ENCODE results near the gene HSP90B1. TPM values are rescaled to one million over a fixed set of nuclear protein-coding genes. Genes with fewer than 3 reads are reported as not detected.

HSP90B1 gene
- total and polyA plus RNA-seq, 8 donors, result 270 to 736 (median 411) TPM

DNA sequence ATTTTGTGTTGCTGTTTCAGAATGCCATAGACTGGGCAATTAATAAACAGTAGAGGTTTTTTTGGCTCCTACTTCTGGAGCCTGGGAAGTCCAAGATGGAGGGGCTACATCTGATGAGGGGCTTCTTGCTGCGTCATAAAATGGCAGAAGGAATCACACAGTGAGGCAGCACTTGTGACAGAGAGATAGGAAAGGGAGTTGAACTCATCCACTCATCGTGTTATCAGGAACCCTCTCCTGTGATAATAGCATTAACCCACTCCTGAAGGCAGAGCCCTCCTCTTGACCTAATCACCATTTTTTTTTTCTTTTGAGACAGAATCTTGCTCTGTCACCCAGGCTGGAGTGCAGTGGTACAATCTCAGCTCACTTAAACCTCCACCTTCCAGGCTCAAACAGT is 45.2 kb downstream of the HSP90B1 start:
- no peak for TF ChIP-seq CTCF (IDR thresholded peaks at IDR 0.05)
- peaks cover 0 to 11% (median 0%) of the 10 kb centered on the region in 3 donors for H3K36me3 ChIP-seq
- no peak overlapping the region for H3K4me3 ChIP-seq
- 70 to 77% methylated on average over 2 of the region's 2 CpGs for WGBS, 2 donors
- FAIRE-seq (no peak), ATAC-seq (no peak), DNase-seq (no peak)
- H3K4me1 ChIP-seq, result peaks cover 0 to 2% (median 0%) of the 10 kb centered on the region in 3 donors
- intact Hi-C loops (cut with DNase I), result no loop called here
- no peaks in the 10 kb centered on the region for H3K27me3 ChIP-seq
- H3K27ac ChIP-seq, result no peak overlapping the region
- H3K9me3 ChIP-seq, result no peaks in the 10 kb centered on the region

- no peak overlapping the region for H3K4me3 ChIP-seq
- H3K27ac ChIP-seq, result no peak overlapping the region
- ATAC-seq, result no peak
- H3K9me3 ChIP-seq, result no peaks in the 10 kb centered on the region
- TF ChIP-seq CTCF (IDR thresholded peaks at IDR 0.05), result no peak
- FAIRE-seq, result no peak
- H3K27me3 ChIP-seq, result no peaks in the 10 kb centered on the region
- DNase-seq, result no peak
- WGBS, 2 donors, result 92 to 96% methylated on average over 4 of the region's 4 CpGs
- peaks cover 5 to 24% (median 8%) of the 10 kb centered on the region in 3 donors for H3K36me3 ChIP-seq
- intact Hi-C loops (cut with DNase I), result no loop called here
- no peaks in the 10 kb centered on the region for H3K4me1 ChIP-seq
Observed at GRCh38 chr12:103978384-103978982, 48.3 kb downstream of the HSP90B1 start.

- TF ChIP-seq CTCF (IDR thresholded peaks at IDR 0.05), result no peak
- no peak for FAIRE-seq
- no peaks in the 10 kb centered on the region for H3K4me1 ChIP-seq
- 63 to 96% methylated on average over 2 of the region's 2 CpGs for WGBS, 2 donors
- no peak overlapping the region for H3K27ac ChIP-seq
- ATAC-seq, result no peak
- intact Hi-C loops (cut with DNase I), result no loop called here
- no peak overlapping the region for H3K4me3 ChIP-seq
- H3K27me3 ChIP-seq, result no peaks in the 10 kb centered on the region
- H3K9me3 ChIP-seq, result no peaks in the 10 kb centered on the region
- peaks cover 0 to 43% (median 33%) of the 10 kb centered on the region in 3 donors for H3K36me3 ChIP-seq
- DNase-seq, result no peak
Observed at GRCh38 chr12:103986829-103987228, 56.6 kb downstream of the HSP90B1 start.

DNA sequence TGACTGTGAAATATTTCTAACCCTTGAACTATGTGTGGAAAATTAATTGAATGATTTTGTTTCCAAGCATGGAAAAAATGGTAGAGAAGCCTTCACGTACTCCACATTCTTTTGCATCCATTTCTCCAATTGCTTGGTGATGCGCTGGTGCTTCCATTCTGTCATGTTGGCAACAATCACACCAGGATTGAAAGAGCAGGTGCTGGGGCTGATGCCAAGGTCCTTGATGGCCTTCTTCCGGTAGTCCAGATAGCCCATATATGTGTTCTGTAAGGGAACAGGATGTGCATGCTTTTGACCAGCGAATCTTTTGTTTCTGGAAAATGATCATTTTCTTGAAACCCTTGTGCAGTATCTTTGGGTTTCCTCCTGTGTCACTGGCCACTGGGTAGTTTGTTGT is 64.0 kb downstream of the HSP90B1 start:
- Histone ChIP-seq H3K4me3 (no peak overlapping the region), H3K4me1 (no peaks in the 10 kb centered on the region), H3K36me3 (no peaks in the 10 kb centered on the region), H3K27ac (no peak overlapping the region), H3K27me3 (no peaks in the 10 kb centered on the region), H3K9me3 (no peaks in the 10 kb centered on the region)
- intact Hi-C loops (cut with DNase I), result no loop called here
- FAIRE-seq (no peak), DNase-seq (no peak), ATAC-seq (no peak)
- no peak for TF ChIP-seq CTCF (IDR thresholded peaks at IDR 0.05)
- WGBS, 2 donors, result 69 to 82% methylated on average over 4 of the region's 4 CpGs

DNA sequence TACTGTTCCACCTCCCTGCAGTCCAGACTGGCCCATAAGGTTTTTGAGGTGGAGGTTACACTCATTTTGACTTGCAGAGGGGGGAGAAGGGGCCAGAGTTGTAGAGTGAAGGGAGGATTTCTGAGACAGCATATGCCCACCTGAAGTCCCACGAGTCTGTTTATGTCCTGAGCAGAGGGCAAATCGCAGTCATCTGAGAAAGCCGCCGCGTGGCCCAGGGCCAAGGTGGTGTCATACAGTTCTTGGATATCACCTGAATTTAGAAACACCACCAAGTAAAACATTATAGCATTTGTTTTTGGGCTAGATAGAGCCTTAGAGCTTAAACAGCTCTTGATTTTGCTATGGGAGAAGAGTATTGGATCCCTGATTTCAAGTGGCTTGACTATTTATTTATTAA is 66.4 kb downstream of the HSP90B1 start:
- no peak for TF ChIP-seq CTCF (IDR thresholded peaks at IDR 0.05)
- Histone ChIP-seq H3K27ac (no peak overlapping the region), H3K36me3 (no peaks in the 10 kb centered on the region), H3K4me1 (no peaks in the 10 kb centered on the region), H3K4me3 (no peak overlapping the region), H3K27me3 (no peaks in the 10 kb centered on the region), H3K9me3 (no peaks in the 10 kb centered on the region)
- FAIRE-seq, result no peak
- no peak for DNase-seq
- intact Hi-C loops (cut with DNase I), result no loop called here
- WGBS, 2 donors, result 64 to 78% methylated on average over 5 of the region's 5 CpGs
- no peak for ATAC-seq
